Mesodermal cell (in vitro differentiated cells): Measurements from ENCODE around the gene SLC25A10.

Experiments used
- H3K27ac ChIP-seq: 2 replicates; pipeline ENCODE4 v1.7.0; 2013; ENCODE audit warnings: mild to moderate bottlenecking, low read depth, low read length, moderate library complexity; ENCODE audit not compliant: severe bottlenecking
- H3K36me3 ChIP-seq: 2 replicates; pipeline ENCODE4 v1.7.1; 2013; ENCODE audit warnings: mild to moderate bottlenecking, low read length, moderate library complexity; ENCODE audit not compliant: control insufficient read depth, insufficient read depth
- H3K4me1 ChIP-seq: one replicate; pipeline ENCODE4 v1.7.1; 2013; ENCODE audit warnings: mild to moderate bottlenecking, low read length; ENCODE audit not compliant: insufficient read depth, control insufficient read depth, poor library complexity, severe bottlenecking
- H3K4me3 ChIP-seq: 2 replicates; pipeline ENCODE4 v1.7.0; 2013; ENCODE audit warnings: low read length, control low read depth, mild to moderate bottlenecking; ENCODE audit not compliant: insufficient read depth, poor library complexity, severe bottlenecking; ENCODE audit errors: extremely low read depth
- H3K9me3 ChIP-seq: 2 replicates; pipeline ENCODE4 v1.7.1; 2013; ENCODE audit warnings: mild to moderate bottlenecking, low read length, moderate library complexity; ENCODE audit not compliant: control insufficient read depth
- WGBS, 2 experiments: methylation state at CpG; one replicate each; pipeline ENCODE4 v1.1.5; 2013; ENCODE audit warnings: missing lambda C conversion rate in 2 of 2; ENCODE audit not compliant: insufficient coverage in 2 of 2; 5-methylcytosine and 5-hydroxymethylcytosine counted together

SLC25A10 gene

GRCh38 chr17:81687770-81688541 lies 24.1 kb upstream of the SLC25A10 start:
- Histone ChIP-seq H3K4me1 (peaks cover 11% of the 10 kb centered on the region), H3K27ac (no peak overlapping the region), H3K9me3 (no peaks in the 10 kb centered on the region), H3K36me3 (peaks cover 77% of the 10 kb centered on the region), H3K4me3 (no peak overlapping the region)
- WGBS, 2 experiments = 96 to 97% methylated on average over 39 to 41 of the region's 41 CpGs

GRCh38 chr17:81688616-81689015 lies 23.5 kb upstream of the SLC25A10 start:
- Histone ChIP-seq H3K36me3 (peaks cover 84% of the 10 kb centered on the region), H3K9me3 (no peaks in the 10 kb centered on the region)

GRCh38 chr17:81690066-81690465 lies 22.0 kb upstream of the SLC25A10 start:
- Histone ChIP-seq H3K36me3 (peaks cover 98% of the 10 kb centered on the region), H3K9me3 (no peaks in the 10 kb centered on the region), H3K4me1 (peaks cover 6% of the 10 kb centered on the region), H3K27ac (no peak overlapping the region), H3K4me3 (no peak overlapping the region)
- 95 to 97% methylated on average over 13 to 17 of the region's 18 CpGs for WGBS, 2 experiments

More at GRCh38 chr17:81688616-81689015, 23.5 kb upstream of the SLC25A10 start:
- peaks cover 11% of the 10 kb centered on the region for H3K4me1 ChIP-seq
- no peak overlapping the region for H3K27ac ChIP-seq
- H3K4me3 ChIP-seq = no peak overlapping the region
- 99 to 100% methylated on average over 11 to 13 of the region's 14 CpGs for WGBS, 2 experiments

GRCh38 chr17:81690549-81690948 lies 21.5 kb upstream of the SLC25A10 start:
- 95 to 97% methylated on average over 10 to 17 of the region's 17 CpGs for whole genome bisulfite sequencing, 2 experiments

GRCh38 chr17:81691196-81691595 lies 20.9 kb upstream of the SLC25A10 start:
- 94 to 96% methylated on average over 10 to 18 of the region's 18 CpGs for WGBS, 2 experiments
- Histone ChIP-seq H3K9me3 (no peaks in the 10 kb centered on the region), H3K4me3 (no peak overlapping the region), H3K27ac (no peak overlapping the region), H3K4me1 (no peaks in the 10 kb centered on the region), H3K36me3 (peaks cover 98% of the 10 kb centered on the region)

More at GRCh38 chr17:81690549-81690948, 21.5 kb upstream of the SLC25A10 start:
- Histone ChIP-seq H3K36me3 (peaks cover 99% of the 10 kb centered on the region), H3K9me3 (no peaks in the 10 kb centered on the region), H3K27ac (no peak overlapping the region), H3K4me3 (no peak overlapping the region), H3K4me1 (peaks cover 2% of the 10 kb centered on the region)

GRCh38 chr17:81691608-81692007 lies 20.5 kb upstream of the SLC25A10 start:
- no peaks in the 10 kb centered on the region for H3K4me1 ChIP-seq
- no peaks in the 10 kb centered on the region for H3K9me3 ChIP-seq
- H3K4me3 ChIP-seq = no peak overlapping the region
- H3K27ac ChIP-seq = no peak overlapping the region
- peaks cover 98% of the 10 kb centered on the region for H3K36me3 ChIP-seq
- WGBS, 2 experiments = 95 to 99% methylated on average over 14 to 20 of the region's 20 CpGs

- 97 to 98% methylated on average over 23 to 25 of the region's 35 CpGs for WGBS, 2 experiments
- Histone ChIP-seq H3K4me3 (no peak overlapping the region), H3K27ac (no peak overlapping the region), H3K9me3 (no peaks in the 10 kb centered on the region), H3K4me1 (no peaks in the 10 kb centered on the region), H3K36me3 (peaks cover 99% of the 10 kb centered on the region)
These were observed 18.4 kb upstream of the SLC25A10 start for GRCh38 chr17:81693509-81694210.

- H3K4me3 ChIP-seq = no peak overlapping the region
- peaks cover 96% of the 10 kb centered on the region for H3K36me3 ChIP-seq
- H3K4me1 ChIP-seq = no peaks in the 10 kb centered on the region
- WGBS, 2 experiments = 96 to 97% methylated on average over 17 to 19 of the region's 19 CpGs
- H3K27ac ChIP-seq = no peak overlapping the region
- no peaks in the 10 kb centered on the region for H3K9me3 ChIP-seq
These were observed 17.3 kb upstream of the SLC25A10 start for GRCh38 chr17:81694810-81695209.

GRCh38 chr17:81695211-81695610 lies 16.9 kb upstream of the SLC25A10 start:
- H3K4me3 ChIP-seq = no peak overlapping the region
- H3K27ac ChIP-seq = no peak overlapping the region
- WGBS, 2 experiments = 94 to 99% methylated on average over 6 of the region's 6 CpGs
- H3K9me3 ChIP-seq = no peaks in the 10 kb centered on the region
- H3K4me1 ChIP-seq = no peaks in the 10 kb centered on the region
- H3K36me3 ChIP-seq = peaks cover 92% of the 10 kb centered on the region

GRCh38 chr17:81695801-81696200 lies 16.3 kb upstream of the SLC25A10 start:
- 97 to 98% methylated on average over 21 to 22 of the region's 22 CpGs for WGBS, 2 experiments
- Histone ChIP-seq H3K9me3 (no peaks in the 10 kb centered on the region), H3K4me3 (no peak overlapping the region), H3K27ac (no peak overlapping the region), H3K36me3 (peaks cover 86% of the 10 kb centered on the region), H3K4me1 (no peaks in the 10 kb centered on the region)
